Activated CD8-positive, alpha-beta T cell treated with anti-CD3 and anti-CD28 coated beads for 36 hours (primary cell): Measurements from ENCODE around the gene SPATA24. TPM values are rescaled to one million over a fixed set of nuclear protein-coding genes. Genes with fewer than 3 reads are reported as not detected.

Source experiments
- ATAC-seq: fragments of 200-7000 bp; cut with Tn5 transposase; one replicate; pipeline ENCODE4 v1.10.0; 2021; ENCODE audit warnings: mild to moderate bottlenecking, moderate library complexity
- CTCF ChIA-PET: fragments of 350-600 bp; sonication (Branson Sonifier 250); formaldehyde crosslinking; loops from one replicate; lab custom pipeline; 2021; ENCODE audit warnings: antibody characterized with exemption; lab: Charles Lee
- POLR2A ChIA-PET: fragments of 350-600 bp; sonication (Branson Sonifier 250); formaldehyde crosslinking; loops from one replicate; lab custom pipeline; 2021; ENCODE audit warnings: antibody characterized with exemption; lab: Charles Lee
- DNase-seq: peaks from one replicate; pipeline ENCODE4 v3.0.0-alpha.2; 2020
- H3K27ac Mint-ChIP-seq: one replicate; pipeline ENCODE4 v1.8.0; 2021; ENCODE audit warnings: mild to moderate bottlenecking, mixed read lengths
- H3K27me3 Mint-ChIP-seq: one replicate; pipeline ENCODE4 v1.8.0; 2021; ENCODE audit warnings: mixed read lengths
- H3K36me3 Mint-ChIP-seq: one replicate; pipeline ENCODE4 v1.8.0; 2021; ENCODE audit warnings: low read depth, mixed read lengths
- H3K4me1 Mint-ChIP-seq: one replicate; pipeline ENCODE4 v1.8.0; 2021; ENCODE audit warnings: low read depth, mixed read lengths
- H3K4me3 Mint-ChIP-seq: one replicate; pipeline ENCODE4 v1.8.0; 2021; ENCODE audit warnings: mild to moderate bottlenecking, moderate library complexity, mixed read lengths
- H3K9me3 Mint-ChIP-seq: one replicate; pipeline ENCODE4 v1.8.0; 2021; ENCODE audit warnings: mixed read lengths
- intact Hi-C: fragments of 100-400 bp; cut with micrococcal nuclease; formaldehyde crosslinking; loops from one replicate; pipeline ENCODE4 v1.10.0; 2022
- total RNA-seq, 2 experiments: library from RNA; stranded (reverse); gene quantifications; one replicate each; pipeline ENCODE4 v1.2.3, GENCODE V29; 2021
- TF ChIP-seq, protein P1 (sequence below): fragments of 200-600 bp; IDR thresholded peaks from one replicate; pipeline ENCODE4 v1.8.0; 2022; ENCODE audit warnings: antibody characterized with exemption, mild to moderate bottlenecking

Gene SPATA24
- total RNA-seq, 2 experiments from 2014 or later, result 4.3 to 4.4 TPM

DNA sequence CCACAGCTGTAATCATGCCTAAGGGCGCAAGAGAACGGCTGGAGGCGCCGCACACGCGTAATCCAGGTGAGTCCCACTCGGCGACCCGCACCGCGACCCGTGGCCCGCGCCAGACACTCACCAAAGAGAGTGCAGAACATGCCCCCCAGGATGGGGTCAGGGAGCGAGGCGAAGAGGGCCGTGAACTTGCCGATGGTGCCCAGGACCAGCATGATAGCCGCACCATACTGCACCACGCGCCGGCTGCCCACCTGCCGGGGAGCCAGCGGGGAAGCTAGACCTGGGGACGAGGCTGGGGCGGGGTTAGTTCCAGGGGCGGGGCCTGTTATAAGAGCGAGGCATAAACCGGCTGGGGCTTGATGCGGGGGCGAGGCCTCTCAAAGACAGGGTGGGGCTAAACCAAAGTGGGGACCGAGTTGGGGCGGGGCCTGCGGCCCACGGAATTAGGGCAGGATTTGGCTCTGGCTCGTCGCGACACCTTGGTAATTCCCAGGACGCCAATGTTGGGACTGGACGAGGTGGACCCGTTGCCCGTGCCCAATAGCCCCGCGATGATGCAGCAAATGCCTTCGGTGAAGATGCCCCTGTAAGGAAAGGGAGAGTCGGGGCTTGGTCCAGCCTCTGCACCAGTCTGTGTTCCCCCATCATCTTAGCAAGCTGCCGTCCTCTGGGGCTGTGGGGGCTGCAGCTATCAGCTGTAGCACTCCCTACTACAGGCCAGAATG is 25.6 kb downstream of the SPATA24 start:
- Mint-ChIP-seq H3K9me3 (no peaks in the 10 kb centered on the region), H3K27me3 (no peaks in the 10 kb centered on the region), H3K4me3 (no peak overlapping the region), H3K36me3 (no peaks in the 10 kb centered on the region), H3K27ac (no peak overlapping the region), H3K4me1 (no peaks in the 10 kb centered on the region)
- POLR2A ChIA-PET, result no interaction called here
- TF ChIP-seq, protein P1, sequence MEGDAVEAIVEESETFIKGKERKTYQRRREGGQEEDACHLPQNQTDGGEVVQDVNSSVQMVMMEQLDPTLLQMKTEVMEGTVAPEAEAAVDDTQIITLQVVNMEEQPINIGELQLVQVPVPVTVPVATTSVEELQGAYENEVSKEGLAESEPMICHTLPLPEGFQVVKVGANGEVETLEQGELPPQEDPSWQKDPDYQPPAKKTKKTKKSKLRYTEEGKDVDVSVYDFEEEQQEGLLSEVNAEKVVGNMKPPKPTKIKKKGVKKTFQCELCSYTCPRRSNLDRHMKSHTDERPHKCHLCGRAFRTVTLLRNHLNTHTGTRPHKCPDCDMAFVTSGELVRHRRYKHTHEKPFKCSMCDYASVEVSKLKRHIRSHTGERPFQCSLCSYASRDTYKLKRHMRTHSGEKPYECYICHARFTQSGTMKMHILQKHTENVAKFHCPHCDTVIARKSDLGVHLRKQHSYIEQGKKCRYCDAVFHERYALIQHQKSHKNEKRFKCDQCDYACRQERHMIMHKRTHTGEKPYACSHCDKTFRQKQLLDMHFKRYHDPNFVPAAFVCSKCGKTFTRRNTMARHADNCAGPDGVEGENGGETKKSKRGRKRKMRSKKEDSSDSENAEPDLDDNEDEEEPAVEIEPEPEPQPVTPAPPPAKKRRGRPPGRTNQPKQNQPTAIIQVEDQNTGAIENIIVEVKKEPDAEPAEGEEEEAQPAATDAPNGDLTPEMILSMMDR, result no peak
- DNase-seq (no peak), ATAC-seq (no peak)
- intact Hi-C loops, result no loop called here
- CTCF ChIA-PET, result no interaction called here

DNA sequence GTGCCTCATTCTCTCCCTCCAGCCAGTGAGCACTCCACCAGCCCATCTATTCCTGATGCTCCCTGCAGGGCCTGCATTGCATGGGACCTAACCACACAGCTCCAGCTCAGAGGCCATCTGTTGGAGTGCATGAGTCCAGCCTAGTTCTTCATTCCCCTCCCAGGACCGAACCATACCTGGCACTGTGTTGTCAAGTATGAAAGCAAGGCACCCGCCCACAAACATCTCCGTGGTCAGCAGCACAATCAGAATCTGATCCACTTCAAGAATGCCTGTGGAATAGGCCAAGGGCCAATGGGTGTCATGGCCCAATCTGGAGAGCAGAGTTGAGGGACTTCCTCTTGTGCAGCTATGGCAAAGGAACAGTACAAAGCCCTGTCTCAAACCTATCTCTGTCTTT is 26.7 kb downstream of the SPATA24 start:
- DNase-seq (no peak), ATAC-seq (no peak)
- Mint-ChIP-seq H3K4me1 (peaks cover under 1% of the 10 kb centered on the region), H3K9me3 (no peaks in the 10 kb centered on the region), H3K36me3 (peaks cover under 1% of the 10 kb centered on the region), H3K27me3 (no peaks in the 10 kb centered on the region), H3K27ac (no peak overlapping the region), H3K4me3 (no peak overlapping the region)
- intact Hi-C loops, result no loop called here
- CTCF ChIA-PET, result interaction anchor here (1.0 to 1.3 kb wide), 2 partner anchors 45 to 126 kb away, joined by 4 to 6 read pairs; no protein-coding TSS in a partner anchor
- POLR2A ChIA-PET, result interaction anchor here (0.6 kb wide), 1 partner anchor 36 kb away, joined by 3 read pairs; the partner anchor contains the start of gene PAIP2
- TF ChIP-seq, protein P1, result no peak

DNA sequence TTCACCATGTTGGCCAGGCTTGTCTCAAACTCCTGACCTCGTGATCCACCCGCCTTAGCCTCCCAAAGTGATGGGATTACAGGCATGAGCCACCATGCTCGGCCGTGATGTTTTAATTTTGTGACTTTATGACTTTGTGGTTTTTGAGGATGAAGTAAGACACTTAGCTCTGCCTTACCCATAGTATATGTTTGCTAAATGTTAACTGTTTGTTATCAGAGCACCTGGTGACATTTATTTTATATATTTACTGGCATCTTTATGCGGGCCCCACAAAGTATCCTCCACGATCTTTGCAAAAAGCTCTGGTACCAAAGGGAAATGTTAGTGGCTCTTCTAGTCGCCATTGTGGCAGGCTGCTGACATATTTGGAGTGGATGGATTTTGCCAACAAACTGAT is 27.5 kb downstream of the SPATA24 start:
- peaks cover 9% of the 10 kb centered on the region for H3K4me1 Mint-ChIP-seq
- peaks cover 5% of the 10 kb centered on the region for H3K36me3 Mint-ChIP-seq
- ChIA-PET CTCF (interaction anchor here (1.0 to 1.3 kb wide), 2 partner anchors 46 to 126 kb away, joined by 4 to 6 read pairs; no protein-coding TSS in a partner anchor), POLR2A (no interaction called here)
- H3K9me3 Mint-ChIP-seq, result no peaks in the 10 kb centered on the region
- H3K27ac Mint-ChIP-seq, result no peak overlapping the region
- TF ChIP-seq, protein P1, result no peak
- DNase-seq (no peak), ATAC-seq (no peak)
- no peaks in the 10 kb centered on the region for H3K27me3 Mint-ChIP-seq
- no peak overlapping the region for H3K4me3 Mint-ChIP-seq
- intact Hi-C loops, result no loop called here

DNA sequence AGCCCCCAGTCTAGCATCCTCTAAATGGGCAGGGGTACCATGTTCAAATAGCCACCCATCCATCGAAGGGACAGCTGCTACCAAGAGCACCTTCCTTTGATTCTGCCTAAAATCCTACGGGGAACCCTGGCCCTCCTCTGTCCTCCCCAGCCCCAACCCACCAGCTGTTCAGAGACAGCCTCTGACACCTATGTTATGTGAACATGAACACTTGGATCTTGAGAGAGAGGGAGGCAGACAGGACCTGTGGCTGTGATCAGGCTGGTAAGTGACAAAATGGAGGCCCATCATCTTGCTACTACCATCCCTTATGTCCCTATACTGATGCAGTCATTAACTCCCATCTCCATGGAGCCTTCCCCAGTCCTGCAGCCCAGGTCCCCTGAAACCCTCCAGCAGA is 29.0 kb downstream of the SPATA24 start:
- peaks cover 14% of the 10 kb centered on the region for H3K4me1 Mint-ChIP-seq
- ChIA-PET CTCF (interaction anchor here (0.8 to 1.3 kb wide), 3 partner anchors 12 to 265 kb away, joined by 3 to 6 read pairs (median 3); no protein-coding TSS in a partner anchor), POLR2A (interaction anchor here (0.8 to 1.2 kb wide), 2 partner anchors 10 to 13 kb away, joined by 3 read pairs; no protein-coding TSS in a partner anchor)
- DNase-seq (no peak), ATAC-seq (peak; percentile 25)
- intact Hi-C loops, result no loop called here
- no peaks in the 10 kb centered on the region for H3K9me3 Mint-ChIP-seq
- H3K27ac Mint-ChIP-seq, result no peak overlapping the region
- H3K27me3 Mint-ChIP-seq, result no peaks in the 10 kb centered on the region
- H3K4me3 Mint-ChIP-seq, result no peak overlapping the region
- TF ChIP-seq, protein P1, result no peak
- H3K36me3 Mint-ChIP-seq, result peaks cover 8% of the 10 kb centered on the region
